HepG2 (cell line): ENCODE results near the gene ZNF416. TPM values are rescaled to one million over a fixed set of nuclear protein-coding genes. Genes with fewer than 3 reads are reported as not detected.

Experiments
- CBFB ChIP-seq: sonication (generic); formaldehyde crosslinking; IDR thresholded peaks from 2 replicates; pipeline ENCODE4 v1.4.0; 2020; ENCODE audit warnings: missing genetic modification reagents
- DRAP1 ChIP-seq: IDR thresholded peaks from 2 replicates; pipeline ENCODE4 v1.6.1; 2016; ENCODE audit warnings: missing genetic modification reagents, missing compliant biosample characterization
- FOXM1 ChIP-seq: sonication (generic); formaldehyde crosslinking; IDR thresholded peaks from 2 replicates; pipeline ENCODE4 v1.5.0; 2020; ENCODE audit warnings: missing genetic modification reagents
- NFAT5 ChIP-seq: sonication (generic); formaldehyde crosslinking; IDR thresholded peaks from 2 replicates; pipeline ENCODE4 v1.4.0; 2020; ENCODE audit warnings: missing genetic modification reagents
- PHF5A ChIP-seq: IDR thresholded peaks from one replicate; pipeline ENCODE4 v1.6.1; 2018; ENCODE audit warnings: low read depth, missing genetic modification reagents; ENCODE audit not compliant: unreplicated experiment
- SNAPC2 ChIP-seq: sonication (generic); formaldehyde crosslinking; IDR thresholded peaks from 2 replicates; pipeline ENCODE4 v1.8.1; 2022; ENCODE audit warnings: mild to moderate bottlenecking, missing genetic modification reagents
- ZNF609 ChIP-seq: sonication (generic); formaldehyde crosslinking; IDR thresholded peaks from 2 replicates; pipeline ENCODE4 v1.4.0; 2020; ENCODE audit warnings: mild to moderate bottlenecking, missing genetic modification reagents, borderline replicate concordance
- ZNF703 ChIP-seq: sonication (generic); formaldehyde crosslinking; IDR thresholded peaks from 2 replicates; pipeline ENCODE4 v1.5.1; 2020; ENCODE audit warnings: missing genetic modification reagents, mild to moderate bottlenecking, moderate library complexity, borderline replicate concordance
- polyA plus RNA-seq, 8 experiments: library from polyadenylated mRNA; depleted of rRNA in 3 of 8; stranded (reverse) in 7 of 8; unstranded in 1 of 8; fragments of >200 nt; fragmentation: Illumina TruSeq in 4 of 8; extraction: Trizol in 4 of 8; gene quantifications; 2 replicates each; pipeline versions ENCODE4 v1.2.1 to v1.2.3, GENCODE V29; 2011 to 2016; ENCODE audit warnings: low read depth in 4 of 8, missing spikeins in 1 of 8, mixed read lengths in 1 of 8; ENCODE audit not compliant: insufficient read depth in 1 of 8
- total RNA-seq, 5 experiments: library from RNA; depleted of rRNA; stranded (reverse); fragments of >200 nt; fragmentation: Illumina TruSeq; extraction: Trizol; gene quantifications; 2 replicates each; pipeline ENCODE4 v1.2.3, GENCODE V29; 2016; ENCODE audit warnings: low read depth in 1 of 5
- TF ChIP-seq, protein P1 (sequence below): sonication (generic); formaldehyde crosslinking; IDR thresholded peaks from 2 replicates; pipeline ENCODE4 v1.4.0; 2020; ENCODE audit warnings: missing genetic modification reagents

ZNF416 gene
- total and polyA plus RNA-seq, 2 of the 13 experiments (the other 11 are each of a cell fraction or from before 2014, with no cell fraction given): 1.5 to 5.3 TPM

GRCh38 chr19:57527136-57527881, 51.4 kb downstream of the ZNF416 start, which contains the start of gene ZNF549 (continued):
- TF ChIP-seq, protein P1, sequence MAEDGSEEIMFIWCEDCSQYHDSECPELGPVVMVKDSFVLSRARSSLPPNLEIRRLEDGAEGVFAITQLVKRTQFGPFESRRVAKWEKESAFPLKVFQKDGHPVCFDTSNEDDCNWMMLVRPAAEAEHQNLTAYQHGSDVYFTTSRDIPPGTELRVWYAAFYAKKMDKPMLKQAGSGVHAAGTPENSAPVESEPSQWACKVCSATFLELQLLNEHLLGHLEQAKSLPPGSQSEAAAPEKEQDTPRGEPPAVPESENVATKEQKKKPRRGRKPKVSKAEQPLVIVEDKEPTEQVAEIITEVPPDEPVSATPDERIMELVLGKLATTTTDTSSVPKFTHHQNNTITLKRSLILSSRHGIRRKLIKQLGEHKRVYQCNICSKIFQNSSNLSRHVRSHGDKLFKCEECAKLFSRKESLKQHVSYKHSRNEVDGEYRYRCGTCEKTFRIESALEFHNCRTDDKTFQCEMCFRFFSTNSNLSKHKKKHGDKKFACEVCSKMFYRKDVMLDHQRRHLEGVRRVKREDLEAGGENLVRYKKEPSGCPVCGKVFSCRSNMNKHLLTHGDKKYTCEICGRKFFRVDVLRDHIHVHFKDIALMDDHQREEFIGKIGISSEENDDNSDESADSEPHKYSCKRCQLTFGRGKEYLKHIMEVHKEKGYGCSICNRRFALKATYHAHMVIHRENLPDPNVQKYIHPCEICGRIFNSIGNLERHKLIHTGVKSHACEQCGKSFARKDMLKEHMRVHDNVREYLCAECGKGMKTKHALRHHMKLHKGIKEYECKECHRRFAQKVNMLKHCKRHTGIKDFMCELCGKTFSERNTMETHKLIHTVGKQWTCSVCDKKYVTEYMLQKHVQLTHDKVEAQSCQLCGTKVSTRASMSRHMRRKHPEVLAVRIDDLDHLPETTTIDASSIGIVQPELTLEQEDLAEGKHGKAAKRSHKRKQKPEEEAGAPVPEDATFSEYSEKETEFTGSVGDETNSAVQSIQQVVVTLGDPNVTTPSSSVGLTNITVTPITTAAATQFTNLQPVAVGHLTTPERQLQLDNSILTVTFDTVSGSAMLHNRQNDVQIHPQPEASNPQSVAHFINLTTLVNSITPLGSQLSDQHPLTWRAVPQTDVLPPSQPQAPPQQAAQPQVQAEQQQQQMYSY (CRISPR knock-in tag): peak; percentile 86
- TF ChIP-seq FOXM1 (CRISPR knock-in tag) (no peak), SNAPC2 (no peak), NFAT5 (CRISPR knock-in tag) (no peak), ZNF703 (CRISPR knock-in tag) (no peak), ZNF609 (CRISPR knock-in tag) (no peak), DRAP1 (CRISPR knock-in tag) (no peak), PHF5A (no peak), CBFB (CRISPR knock-in tag) (0 out of 2 replicates have a peak, but pooled peaks have one; percentile 42)
